Natural killer cell (primary cell): ENCODE measurements around the gene VPS11. TPM values are rescaled to one million over a fixed set of nuclear protein-coding genes. Genes with fewer than 3 reads are reported as not detected.

Experiments
- ATAC-seq, 3 donors: fragments of 150-1000 bp in 2 of 3; fragments of 200-7000 bp in 1 of 3; cut with Tn5 transposase; 1 replicate in 1 of 3; 2 replicates in 2 of 3; pipeline ENCODE4 v1.10.0; 2021; ENCODE audit warnings: mild to moderate bottlenecking in 2 of 3, moderate library complexity in 2 of 3
- DNase-seq, 2 donors: peaks; one replicate each; pipeline versions ENCODE4 v3.0.0 to v3.0.0-alpha.2; 2013 to 2021; ENCODE audit warnings: mixed read lengths in 1 of 2
- H3K27ac ChIP-seq: one replicate; pipeline ENCODE4 v1.5.1; 2013; ENCODE audit warnings: mild to moderate bottlenecking, low read length
- H3K27me3 ChIP-seq: one replicate; pipeline ENCODE4 v1.6.1; 2013; ENCODE audit warnings: low read length; ENCODE audit not compliant: control insufficient read depth, insufficient read depth
- H3K36me3 ChIP-seq: one replicate; pipeline ENCODE4 v1.6.1; 2013; ENCODE audit warnings: low read length; ENCODE audit not compliant: control insufficient read depth, insufficient read depth
- H3K4me1 ChIP-seq: one replicate; pipeline ENCODE4 v1.6.1; 2013; ENCODE audit warnings: low read length; ENCODE audit not compliant: control insufficient read depth, insufficient read depth
- H3K4me3 ChIP-seq: one replicate; pipeline ENCODE4 v1.5.1; 2013; ENCODE audit warnings: low read length
- H3K9me3 ChIP-seq: one replicate; pipeline ENCODE4 v1.6.1; 2013; ENCODE audit warnings: low read length; ENCODE audit not compliant: control insufficient read depth, insufficient read depth
- H3K27ac Mint-ChIP-seq, 2 donors: one replicate each; pipeline ENCODE4 v1.8.0; 2022; ENCODE audit warnings: mild to moderate bottlenecking in 2 of 2, mixed read lengths in 2 of 2, moderate library complexity in 1 of 2
- H3K27me3 Mint-ChIP-seq, 2 donors: one replicate each; pipeline ENCODE4 v1.8.0; 2022; ENCODE audit warnings: low read depth in 2 of 2, mixed read lengths in 2 of 2
- H3K36me3 Mint-ChIP-seq: one replicate; pipeline ENCODE4 v1.8.0; 2022; ENCODE audit warnings: mixed read lengths
- H3K4me1 Mint-ChIP-seq, 2 donors: one replicate each; pipeline ENCODE4 v1.8.0; 2022; ENCODE audit warnings: mixed read lengths in 2 of 2
- H3K4me3 Mint-ChIP-seq: one replicate; pipeline ENCODE4 v1.8.0; 2022; ENCODE audit warnings: mild to moderate bottlenecking, moderate library complexity, mixed read lengths
- H3K9me3 Mint-ChIP-seq, 2 donors: one replicate each; pipeline ENCODE4 v1.8.0; 2022; ENCODE audit warnings: mixed read lengths in 2 of 2
- WGBS: methylation state at CpG from one replicate; pipeline ENCODE4 v1.1.7; 2013; ENCODE audit warnings: missing lambda C conversion rate; ENCODE audit not compliant: insufficient coverage; 5-methylcytosine and 5-hydroxymethylcytosine counted together
- intact Hi-C: fragments of 100-400 bp; cut with micrococcal nuclease; formaldehyde crosslinking; loops from one replicate; pipeline ENCODE4 v1.14.2; 2022
- total RNA-seq, 4 donors: library from RNA; stranded (reverse); fragments of 120-200 nt in 1 of 4; gene quantifications; one replicate each; pipeline versions ENCODE4 v1.2.3 to v1.2.4, GENCODE V29; 2013 to 2022
- TF ChIP-seq, protein P1 (sequence below): fragments of 200-600 bp; IDR thresholded peaks from one replicate; pipeline ENCODE4 v1.8.0; 2022; ENCODE audit warnings: antibody characterized with exemption

VPS11 gene
- total RNA-seq, 3 donors from 2014 or later (not counting 1 experiment from before 2014, with no cell fraction given), result 91.4 to 101 (median 91.7) TPM

- no peak for ATAC-seq
- WGBS, result 96% methylated on average over 4 of the region's 5 CpGs
- intact Hi-C loops, result no loop called here
Measured at GRCh38 chr11:119062779-119063178, 4.8 kb upstream of the VPS11 start.

GRCh38 chr11:119065369-119065768 is 2.2 kb upstream of the VPS11 start:
- H3K4me3 ChIP-seq, result no peak overlapping the region
- Mint-ChIP-seq H3K27ac (peak overlapping the region; percentile 98 to 99), H3K27me3 (no peaks in the 10 kb centered on the region), H3K36me3 (no peaks in the 10 kb centered on the region), H3K9me3 (no peaks in the 10 kb centered on the region), H3K4me1 (peaks cover 31 to 33% of the 10 kb centered on the region in 2 donors), H3K4me3 (peak overlapping the region; percentile 2)
- H3K27me3 ChIP-seq, result no peaks in the 10 kb centered on the region
- peak in 1 of 2 donors; percentile 74 for DNase-seq
- intact Hi-C loops, result loop anchor here (5.0 kb wide), 1 partner anchor 57 kb away; the partner anchor contains the start of gene HINFP
- ATAC-seq, result no peak
- H3K36me3 ChIP-seq, result peaks cover 5% of the 10 kb centered on the region
- TF ChIP-seq, protein P1, sequence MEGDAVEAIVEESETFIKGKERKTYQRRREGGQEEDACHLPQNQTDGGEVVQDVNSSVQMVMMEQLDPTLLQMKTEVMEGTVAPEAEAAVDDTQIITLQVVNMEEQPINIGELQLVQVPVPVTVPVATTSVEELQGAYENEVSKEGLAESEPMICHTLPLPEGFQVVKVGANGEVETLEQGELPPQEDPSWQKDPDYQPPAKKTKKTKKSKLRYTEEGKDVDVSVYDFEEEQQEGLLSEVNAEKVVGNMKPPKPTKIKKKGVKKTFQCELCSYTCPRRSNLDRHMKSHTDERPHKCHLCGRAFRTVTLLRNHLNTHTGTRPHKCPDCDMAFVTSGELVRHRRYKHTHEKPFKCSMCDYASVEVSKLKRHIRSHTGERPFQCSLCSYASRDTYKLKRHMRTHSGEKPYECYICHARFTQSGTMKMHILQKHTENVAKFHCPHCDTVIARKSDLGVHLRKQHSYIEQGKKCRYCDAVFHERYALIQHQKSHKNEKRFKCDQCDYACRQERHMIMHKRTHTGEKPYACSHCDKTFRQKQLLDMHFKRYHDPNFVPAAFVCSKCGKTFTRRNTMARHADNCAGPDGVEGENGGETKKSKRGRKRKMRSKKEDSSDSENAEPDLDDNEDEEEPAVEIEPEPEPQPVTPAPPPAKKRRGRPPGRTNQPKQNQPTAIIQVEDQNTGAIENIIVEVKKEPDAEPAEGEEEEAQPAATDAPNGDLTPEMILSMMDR, result peak; percentile 37
- peaks cover 19% of the 10 kb centered on the region for H3K4me1 ChIP-seq
- WGBS, result 73% methylated on average over 4 of the region's 4 CpGs
- H3K27ac ChIP-seq, result no peak overlapping the region
- no peaks in the 10 kb centered on the region for H3K9me3 ChIP-seq

More at GRCh38 chr11:119062779-119063178, 4.8 kb upstream of the VPS11 start:
- Histone ChIP-seq H3K27me3 (no peaks in the 10 kb centered on the region), H3K4me3 (no peak overlapping the region), H3K4me1 (peaks cover 14% of the 10 kb centered on the region), H3K9me3 (no peaks in the 10 kb centered on the region), H3K27ac (no peak overlapping the region), H3K36me3 (no peaks in the 10 kb centered on the region)
- Mint-ChIP-seq H3K27ac (no peak overlapping the region), H3K4me1 (peaks cover 23 to 27% of the 10 kb centered on the region in 2 donors), H3K9me3 (no peaks in the 10 kb centered on the region), H3K36me3 (no peaks in the 10 kb centered on the region), H3K27me3 (no peaks in the 10 kb centered on the region), H3K4me3 (no peak overlapping the region)
- no peak for DNase-seq
- TF ChIP-seq, protein P1, result no peak

DNA sequence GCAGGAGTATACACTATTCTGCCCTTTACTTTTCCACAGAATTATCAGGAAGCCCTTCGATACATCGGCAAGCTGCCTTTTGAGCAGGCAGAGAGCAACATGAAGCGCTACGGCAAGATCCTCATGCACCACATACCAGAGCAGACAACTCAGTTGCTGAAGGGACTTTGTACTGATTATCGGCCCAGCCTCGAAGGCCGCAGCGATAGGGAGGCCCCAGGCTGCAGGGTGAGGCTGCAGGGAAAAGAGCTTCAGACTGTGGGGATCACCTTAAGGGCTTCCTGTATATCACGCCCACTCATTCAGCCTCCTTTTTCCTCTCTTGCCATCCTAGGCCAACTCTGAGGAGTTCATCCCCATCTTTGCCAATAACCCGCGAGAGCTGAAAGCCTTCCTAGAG is 10.2 kb downstream of the VPS11 start:
- TF ChIP-seq, protein P1, result no peak
- no peak overlapping the region for H3K27ac ChIP-seq
- H3K36me3 Mint-ChIP-seq, result no peaks in the 10 kb centered on the region
- no peaks in the 10 kb centered on the region for H3K4me1 ChIP-seq
- peaks cover 0 to 3% of the 10 kb centered on the region in 2 donors for H3K4me1 Mint-ChIP-seq
- no peak overlapping the region for H3K4me3 ChIP-seq
- no peaks in the 10 kb centered on the region for H3K9me3 ChIP-seq
- no peaks in the 10 kb centered on the region for H3K9me3 Mint-ChIP-seq
- no peak for ATAC-seq
- DNase-seq, result no peak
- peaks cover 70% of the 10 kb centered on the region for H3K36me3 ChIP-seq
- no peak overlapping the region for H3K4me3 Mint-ChIP-seq
- no peaks in the 10 kb centered on the region for H3K27me3 ChIP-seq
- WGBS, result 96% methylated on average over 11 of the region's 11 CpGs
- no peak overlapping the region for H3K27ac Mint-ChIP-seq
- no peaks in the 10 kb centered on the region for H3K27me3 Mint-ChIP-seq
- intact Hi-C loops, result no loop called here
